Psoas muscle (tissue), 8 donors: ENCODE data around the gene RNF39. TPM values are rescaled to one million over a fixed set of nuclear protein-coding genes. Genes with fewer than 3 reads are reported as not detected.

Experiments
- ATAC-seq, 4 donors: fragments of 200-7000 bp; cut with Tn5 transposase; one replicate each; pipeline ENCODE4 v1.9.1; 2020; ENCODE audit warnings: moderate library complexity in 3 of 4, mild to moderate bottlenecking in 2 of 4
- DNase-seq, 2 donors: peaks; one replicate each; pipeline ENCODE4 v3.0.0-alpha.2; 2020
- H3K27ac ChIP-seq: fragments of 200-600 bp; one replicate; pipeline ENCODE4 v1.8.0; 2022
- H3K27me3 ChIP-seq, 3 donors: fragments of 200-600 bp in 1 of 3; one replicate each; pipeline versions ENCODE4 v1.6.1 to v1.8.0; 2013 to 2022; ENCODE audit warnings: low read length in 2 of 3, mild to moderate bottlenecking in 2 of 3, moderate library complexity in 1 of 3; ENCODE audit not compliant: insufficient read depth in 3 of 3
- H3K36me3 ChIP-seq, 2 donors: fragments of 200-600 bp in 1 of 2; one replicate each; pipeline versions ENCODE4 v1.6.1 to v1.8.0; 2013 to 2022; ENCODE audit warnings: low read depth in 1 of 2, mild to moderate bottlenecking in 1 of 2, moderate library complexity in 1 of 2; ENCODE audit not compliant: insufficient read depth in 1 of 2
- H3K4me1 ChIP-seq: fragments of 200-600 bp; one replicate; pipeline ENCODE4 v1.8.0; 2022
- H3K4me3 ChIP-seq: fragments of 200-600 bp; one replicate; pipeline ENCODE4 v1.8.0; 2022; ENCODE audit warnings: mild to moderate bottlenecking
- H3K9me3 ChIP-seq: fragments of 200-600 bp; one replicate; pipeline ENCODE4 v1.8.0; 2022
- CTCF ChIP-seq: fragments of 200-600 bp; IDR thresholded peaks from one replicate; pipeline ENCODE4 v1.8.0; 2022; ENCODE audit warnings: antibody characterized with exemption
- WGBS, 3 donors: extraction: QIAGEN DNeasy Blood & Tissue Kit; methylation state at CpG; one replicate each; pipeline versions ENCODE4 v1.1.6 to v1.1.7; 2013; 5-methylcytosine and 5-hydroxymethylcytosine counted together
- intact Hi-C, 2 donors: fragments of 100-400 bp; cut with DNase I; formaldehyde crosslinking; loops; one replicate each; pipeline versions ENCODE4 v1.11.0 to v1.14.2; 2022
- polyA plus RNA-seq, 3 donors: library from polyadenylated mRNA; stranded (reverse); fragments of 200-250 nt; gene quantifications; one replicate each; pipeline ENCODE4 v1.2.3, GENCODE V29; 2013
- total RNA-seq, 4 donors: library from RNA; stranded (reverse); fragmentation: NEBNext Ultra II Directional in 2 of 4; extraction: Animal tissue kit (Norgen Biotek cat#: 25700) in 2 of 4; gene quantifications; one replicate each; pipeline versions ENCODE4 v1.2.1 to v1.2.4, GENCODE V29; 2021 to 2023
- donor health status: healthy with polysubstance abuse.
- donor health status: DM: no; HTN: no; CAD: no; lungs with moderate emphysema.
- donor health status: Bipolar disorder and iron deficiency.
- donor health status: healthy.
- donor health status: DM: yes; HTN: yes; CAD: no.
- donor health status: DM: no; HTN: no; CAD: no.
- donor health status: DM: no; HTN: no; CAD: no.
- donor health status: DM: yes; HTN: yes; CAD: no.

RNF39 gene
- total and polyA plus RNA-seq, 7 donors, result 0.03 TPM; not detected in 6

- no peak for ATAC-seq
- H3K27me3 ChIP-seq, result peaks cover 0 to 66% (median 15%) of the 10 kb centered on the region in 3 donors
Observed at GRCh38 chr6:30111266-30111856, 35.8 kb upstream of the RNF39 start.

GRCh38 chr6:30104661-30105060 is 29.1 kb upstream of the RNF39 start:
- no peak for TF ChIP-seq CTCF
- H3K9me3 ChIP-seq, result no peaks in the 10 kb centered on the region
- ATAC-seq (no peak), DNase-seq (no peak)
- no peak overlapping the region for H3K27ac ChIP-seq
- peaks cover 0 to 42% (median 11%) of the 10 kb centered on the region in 3 donors for H3K27me3 ChIP-seq
- no peaks in the 10 kb centered on the region for H3K36me3 ChIP-seq
- 87 to 90% (median 90%) methylated on average over 2 of the region's 2 CpGs for WGBS, 3 donors
- peaks cover 24% of the 10 kb centered on the region for H3K4me1 ChIP-seq
- intact Hi-C loops, result loop anchor here in 1 of 2 donors (5.0 kb wide), 1 partner anchor 68 kb away; no protein-coding TSS in a partner anchor
- H3K4me3 ChIP-seq, result no peak overlapping the region

More at GRCh38 chr6:30111266-30111856, 35.8 kb upstream of the RNF39 start:
- no peaks in the 10 kb centered on the region for H3K9me3 ChIP-seq
- WGBS, 3 donors, result 34 to 49% (median 42%) methylated on average over 27 of the region's 27 CpGs
- H3K4me3 ChIP-seq, result no peak overlapping the region
- intact Hi-C loops, result no loop called here
- H3K4me1 ChIP-seq, result no peaks in the 10 kb centered on the region
- no peak overlapping the region for H3K27ac ChIP-seq
- H3K36me3 ChIP-seq, result no peaks in the 10 kb centered on the region
- DNase-seq, result no peak
- TF ChIP-seq CTCF, result no peak

GRCh38 chr6:30103872-30104179 is 28.3 kb upstream of the RNF39 start:
- H3K4me3 ChIP-seq, result peak overlapping the region; percentile 61
- ATAC-seq, result no peak

GRCh38 chr6:30102970-30103871 is 27.7 kb upstream of the RNF39 start:
- no peaks in the 10 kb centered on the region for H3K36me3 ChIP-seq
- H3K9me3 ChIP-seq, result no peaks in the 10 kb centered on the region
- 2 to 4% (median 2%) methylated on average over 36 of the region's 36 CpGs for WGBS, 3 donors
- peak; percentile 84 to 90 for DNase-seq
- intact Hi-C loops, result loop anchor here (1.0 to 5.0 kb wide), 3 partner anchors 28 to 69 kb away; no protein-coding TSS in a partner anchor
- TF ChIP-seq CTCF, result peak; percentile 85
- H3K4me1 ChIP-seq, result peaks cover 24% of the 10 kb centered on the region
- peaks cover 0 to 44% (median 11%) of the 10 kb centered on the region in 3 donors for H3K27me3 ChIP-seq
- peak; percentile 82 to 92 (median 88) for ATAC-seq
- H3K27ac ChIP-seq, result peak overlapping the region; percentile 71
- H3K4me3 ChIP-seq, result peak overlapping the region; percentile 61

More at GRCh38 chr6:30103872-30104179, 28.3 kb upstream of the RNF39 start:
- peaks cover 24% of the 10 kb centered on the region for H3K4me1 ChIP-seq
- H3K27ac ChIP-seq, result no peak overlapping the region
- no peaks in the 10 kb centered on the region for H3K36me3 ChIP-seq
- H3K27me3 ChIP-seq, result peaks cover 0 to 43% (median 13%) of the 10 kb centered on the region in 3 donors
- H3K9me3 ChIP-seq, result no peaks in the 10 kb centered on the region
- intact Hi-C loops, result loop anchor here (1.0 to 5.0 kb wide), 3 partner anchors 27 to 68 kb away; no protein-coding TSS in a partner anchor
- no peak for DNase-seq
- TF ChIP-seq CTCF, result no peak
- WGBS, 3 donors, result 44 to 60% (median 55%) methylated on average over 3 of the region's 3 CpGs
